HK-2 (cell line): ENCODE results near the gene CPED1.

Source experiments
- DNase-seq: peaks from one replicate; pipeline ENCODE4 v3.0.0-alpha.2; 2018; ENCODE audit not compliant: unreplicated experiment

CPED1 gene

DNA sequence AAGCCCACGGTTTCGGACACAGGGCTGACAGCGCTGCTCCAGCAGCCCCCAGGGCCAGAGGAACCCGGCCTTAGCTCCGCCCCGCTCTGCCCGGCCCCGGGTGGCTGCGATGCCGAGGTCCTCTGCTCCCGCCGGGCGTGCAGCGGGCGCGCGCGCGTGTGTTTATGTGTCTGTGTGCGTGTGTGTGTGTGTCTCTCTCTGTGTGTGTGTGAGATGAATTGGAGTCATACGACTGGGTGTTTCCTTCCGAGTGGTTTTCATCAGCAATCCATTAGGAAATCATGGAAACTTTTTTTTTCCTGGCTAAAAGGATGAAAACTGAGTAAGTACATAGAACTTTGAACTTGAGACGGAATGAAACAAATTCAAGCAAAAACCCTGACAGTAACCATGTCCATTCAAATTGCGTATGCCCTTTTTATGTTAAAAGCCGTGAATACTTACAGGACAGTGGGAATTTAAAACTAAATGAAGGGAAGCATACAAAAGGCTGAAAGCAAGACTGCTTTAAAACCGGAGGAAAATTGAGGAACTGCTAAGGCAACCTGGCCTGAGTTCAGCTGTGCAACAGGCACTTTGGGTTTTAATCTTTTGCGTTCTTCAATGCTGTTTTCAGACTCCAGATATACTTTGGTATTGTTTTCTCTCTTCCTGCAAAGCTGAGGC is at the start of gene CPED1:
CPED1 (plus strand) TSS at position 121 of the 666 bp plus-strand sequence. CDS start 911 bp downstream, outside the sequence.
- peak; percentile 64 for DNase-seq

GRCh38 chr7:120939345-120939744 is 49.2 kb upstream of the CPED1 start:
- no peak for DNase-seq

- no peak for DNase-seq
These were observed 47.4 kb upstream of the CPED1 start for GRCh38 chr7:120941064-120941463.

- DNase-seq: no peak
These were observed 46.7 kb upstream of the CPED1 start for GRCh38 chr7:120941856-120942255.

DNA sequence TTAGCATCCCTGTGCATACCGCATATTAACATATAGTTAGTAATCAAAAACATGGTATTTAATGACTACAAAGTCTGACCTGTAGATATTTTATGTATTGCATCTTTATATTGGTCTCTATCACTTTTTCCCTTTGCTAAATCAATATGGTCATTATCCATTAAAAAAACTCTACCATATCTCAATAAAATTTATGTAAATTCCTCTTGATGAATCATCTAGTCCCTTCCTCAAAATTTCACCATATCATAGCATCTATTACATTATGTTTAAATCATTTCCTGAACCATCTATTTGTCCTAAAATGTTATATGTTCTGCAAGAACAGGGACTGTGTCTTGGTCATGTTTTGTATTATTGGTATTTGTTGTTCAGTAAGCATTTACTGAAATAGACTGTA is 45.6 kb upstream of the CPED1 start:
- DNase-seq: no peak

GRCh38 chr7:120944826-120945562 is 43.5 kb upstream of the CPED1 start:
- no peak for DNase-seq

- no peak for DNase-seq
These were observed 40.5 kb upstream of the CPED1 start for GRCh38 chr7:120947980-120948379.

GRCh38 chr7:120949393-120949911 is 39.1 kb upstream of the CPED1 start:
- no peak for DNase-seq

DNA sequence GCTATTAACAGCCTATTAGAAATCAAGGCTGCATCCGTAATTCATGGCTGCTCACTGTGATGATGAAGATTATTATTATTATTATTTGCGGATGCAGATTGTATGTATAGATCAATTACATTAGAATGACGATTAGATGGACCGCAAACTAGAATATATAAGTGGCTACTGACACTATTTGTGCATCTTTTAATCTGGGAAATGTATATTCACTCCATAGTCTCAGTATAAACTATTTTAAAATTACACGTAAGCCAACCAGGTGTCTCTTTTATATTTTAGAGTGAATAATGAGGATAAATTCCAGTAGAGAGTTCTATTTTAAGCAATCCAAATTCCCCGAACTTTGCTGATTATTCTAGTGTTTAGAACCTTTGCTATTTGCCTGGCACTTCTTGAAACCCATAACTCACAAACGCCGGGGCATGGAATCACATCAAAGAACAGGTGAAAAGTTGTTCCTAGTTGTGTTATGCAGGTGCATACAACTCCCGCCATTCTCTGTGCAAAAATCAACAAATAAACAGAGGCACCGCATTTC is 38.4 kb upstream of the CPED1 start:
- DNase-seq: no peak

DNA sequence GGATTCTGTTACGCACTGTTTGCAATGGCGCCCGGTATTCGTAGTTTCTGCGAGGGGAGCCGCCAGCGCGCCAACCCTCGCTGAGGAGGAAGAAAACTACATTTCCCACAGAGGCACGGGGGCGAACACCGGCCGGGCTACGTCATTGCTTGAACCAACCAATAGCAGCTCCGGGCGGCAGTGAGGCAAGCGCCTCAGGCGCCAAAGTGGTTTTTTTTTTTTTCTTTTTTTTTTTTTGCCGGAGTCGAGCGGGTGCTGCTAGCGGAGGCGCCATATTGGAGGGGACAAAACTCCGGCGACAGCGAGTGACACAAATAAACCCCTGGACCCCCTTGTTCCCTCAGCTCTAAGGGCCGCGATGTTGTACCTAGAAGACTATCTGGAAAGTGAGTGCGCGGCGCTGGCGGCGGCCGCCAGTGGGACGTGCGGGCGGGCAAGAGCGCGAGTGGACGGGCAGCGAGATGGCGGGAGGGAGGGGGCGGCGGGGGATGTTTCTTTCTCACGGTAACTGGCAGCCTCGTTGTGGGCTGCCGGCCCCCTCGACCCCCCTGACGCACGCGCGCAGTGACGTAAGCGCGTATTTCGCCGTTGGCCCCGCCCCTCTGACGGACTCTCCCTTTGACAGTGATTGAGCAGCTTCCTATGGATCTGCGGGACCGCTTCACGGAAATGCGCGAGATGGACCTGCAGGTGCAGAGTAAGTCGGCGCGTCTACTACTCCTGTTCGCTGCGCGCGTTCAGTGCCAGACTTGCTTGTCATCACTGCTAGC is 37.8 kb upstream of the CPED1 start, which contains the start of gene ING3:
ING3 (plus strand) TSS at position 239 of the 770 bp plus-strand sequence; CDS start at position 359, 120 bp downstream.
- DNase-seq: peak; percentile 98

DNA sequence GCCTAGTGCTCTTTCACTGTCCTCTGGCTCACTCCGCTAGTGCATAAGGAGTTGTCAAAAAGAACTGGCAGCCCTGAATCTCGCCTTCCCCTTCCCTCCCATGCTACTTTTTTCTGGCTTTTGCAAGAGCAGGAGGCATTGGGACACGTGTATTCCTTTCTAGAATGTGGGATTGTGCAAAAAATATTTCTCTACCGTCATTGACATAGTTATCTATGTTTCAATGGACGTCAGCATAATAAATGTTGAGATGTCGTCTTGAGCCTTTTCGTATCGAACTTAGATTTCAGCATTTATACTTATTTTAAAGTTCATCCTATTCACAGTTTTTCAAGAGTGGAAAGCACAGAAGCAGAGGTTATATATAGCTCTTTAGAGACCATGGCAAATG is 37.2 kb upstream of the CPED1 start:
- no peak for DNase-seq

DNA sequence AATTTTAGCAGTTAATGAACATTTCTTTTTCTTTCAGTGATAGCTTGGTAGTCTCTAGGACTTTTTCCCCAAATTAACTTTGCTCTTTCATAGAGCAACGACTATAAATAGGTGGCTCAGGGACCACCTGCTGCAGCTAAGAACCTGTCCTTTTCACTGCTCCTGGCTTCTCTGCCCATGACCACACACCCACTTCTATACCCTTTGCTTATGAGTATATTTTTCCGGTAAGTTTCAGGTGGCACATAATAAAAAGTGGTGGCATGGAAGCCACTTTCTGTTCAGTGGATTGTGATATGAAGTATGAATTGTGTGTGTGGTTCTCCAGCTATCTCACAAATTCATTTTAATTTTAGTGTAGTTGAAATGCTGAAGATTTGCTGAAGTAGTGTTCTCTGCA is 36.7 kb upstream of the CPED1 start:
- DNase-seq: no peak

- DNase-seq: no peak
These were observed 32.8 kb upstream of the CPED1 start for GRCh38 chr7:120955577-120956149.

DNA sequence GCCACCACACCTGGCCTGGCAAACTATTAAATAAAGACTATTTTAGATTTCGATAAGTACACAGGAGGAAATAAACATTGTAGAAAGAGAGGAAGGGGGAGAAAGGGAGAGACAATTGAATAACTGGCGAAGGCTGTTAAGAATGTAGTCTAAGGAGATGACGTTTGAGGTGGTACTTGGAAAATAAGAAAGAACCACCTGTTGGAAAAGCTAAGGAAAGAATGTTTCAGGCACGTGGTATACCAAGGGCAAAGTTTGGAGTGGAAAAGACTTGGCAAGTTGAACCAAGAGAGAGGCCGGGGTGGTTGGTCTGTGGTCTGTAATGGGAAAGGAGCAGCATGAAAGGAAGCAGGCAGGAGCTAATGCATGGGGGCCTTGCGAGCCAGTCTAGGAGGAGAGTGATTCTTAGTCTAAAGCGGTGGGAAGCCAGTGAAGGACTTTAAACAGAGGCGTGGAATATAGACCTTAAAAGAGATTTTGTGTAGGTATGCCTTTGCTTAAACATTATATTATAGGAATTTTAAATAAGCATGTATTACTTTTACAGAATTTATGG is 28.5 kb upstream of the CPED1 start:
- no peak for DNase-seq

GRCh38 chr7:120960714-120961113 is 27.8 kb upstream of the CPED1 start:
- DNase-seq: no peak

DNA sequence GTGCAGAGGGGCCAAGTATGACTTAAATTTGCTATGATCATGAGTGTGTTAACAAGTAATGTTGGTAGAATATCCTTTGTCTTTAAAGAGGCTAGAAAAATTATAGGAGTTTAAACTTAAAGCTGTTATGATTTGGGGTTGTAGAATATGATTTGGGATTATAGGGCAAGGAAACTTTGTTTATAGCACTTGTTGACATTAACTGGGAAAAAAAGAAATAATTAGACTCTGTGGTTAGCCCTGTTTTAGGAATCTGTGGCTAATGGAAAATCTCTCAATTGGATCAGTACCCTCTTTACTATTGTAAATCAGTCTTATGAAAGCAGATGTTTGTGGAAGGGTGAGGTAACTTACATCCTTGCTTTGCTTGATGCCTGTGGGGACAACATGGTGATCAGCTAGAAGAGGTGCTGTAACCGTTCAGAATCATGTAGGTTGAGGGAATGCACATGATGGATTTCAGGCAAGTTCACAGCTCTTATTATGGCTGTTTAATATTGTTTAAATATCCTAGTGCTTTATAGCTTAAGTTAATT is 26.8 kb upstream of the CPED1 start:
- no peak for DNase-seq

DNA sequence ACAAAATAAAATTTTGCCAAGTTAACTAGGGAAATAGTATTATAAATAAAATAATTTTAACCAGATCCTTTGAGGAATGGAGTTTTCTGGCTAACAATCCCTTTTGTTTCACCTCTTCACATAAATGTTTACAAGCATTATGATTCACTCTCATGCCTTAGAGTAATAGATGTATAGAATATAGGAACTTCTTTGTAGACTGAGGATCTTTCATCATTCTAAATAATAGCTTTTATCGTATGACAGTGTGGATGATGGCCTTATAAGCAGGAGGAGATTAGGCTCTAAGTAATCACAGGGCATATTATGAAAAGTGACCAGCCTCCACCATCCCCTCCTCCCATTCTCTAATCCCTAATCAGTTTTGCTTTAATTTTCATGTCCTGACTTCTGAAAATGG is 24.4 kb upstream of the CPED1 start:
- no peak for DNase-seq

- DNase-seq: no peak
These were observed 21.6 kb upstream of the CPED1 start for GRCh38 chr7:120966961-120967360.

DNA sequence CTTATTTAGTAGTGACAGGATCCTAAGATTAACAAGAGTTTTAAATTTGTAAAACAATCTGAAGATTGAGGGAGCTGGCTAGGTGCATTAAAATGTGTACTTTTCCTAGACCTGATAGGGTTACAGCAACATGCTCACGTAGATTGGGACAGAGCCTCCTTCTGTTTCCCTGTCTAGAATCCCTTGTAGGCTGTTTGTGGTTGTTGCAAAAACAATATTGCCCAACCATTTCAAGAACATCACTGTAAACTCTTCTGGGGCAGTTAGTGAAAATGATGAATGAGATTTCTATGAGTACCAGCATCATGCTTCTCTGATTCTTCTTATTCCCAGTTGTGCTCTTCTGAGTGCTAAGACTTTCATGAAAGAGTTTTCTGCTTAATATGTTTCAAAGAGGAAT is 14.7 kb upstream of the CPED1 start:
- no peak for DNase-seq

DNA sequence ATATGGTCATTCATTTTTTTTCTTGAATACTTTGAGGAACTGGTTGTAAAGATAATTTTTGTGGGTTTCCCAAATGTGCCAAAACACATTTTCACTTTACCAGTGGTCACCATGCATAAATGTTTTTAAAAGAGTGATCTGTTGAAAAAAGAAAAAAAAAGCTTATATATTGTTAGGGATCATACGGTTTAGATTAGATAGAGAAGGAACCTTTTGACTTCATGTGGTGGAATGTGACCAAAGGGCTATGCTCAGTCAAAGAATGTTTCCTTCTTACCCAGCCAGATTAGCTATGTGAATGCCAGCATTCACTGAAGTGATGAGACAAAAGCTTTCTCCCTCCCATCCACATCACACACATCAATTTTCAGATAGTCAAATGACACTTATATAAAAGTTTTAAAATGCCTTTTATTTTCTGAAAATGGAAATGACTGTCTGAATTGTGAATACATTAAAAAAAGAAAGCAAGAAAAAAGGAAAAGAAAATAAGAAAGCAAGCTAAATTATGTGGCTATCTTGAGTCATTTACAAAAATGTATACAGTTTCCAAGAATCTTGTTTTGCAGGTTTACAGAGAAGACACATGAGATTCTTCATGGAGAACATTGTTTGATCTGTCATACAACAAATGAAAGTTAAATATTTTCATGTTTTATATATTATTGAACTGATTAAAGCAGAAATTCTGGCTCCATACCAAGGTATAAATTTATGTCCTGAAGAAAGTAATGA is 8.6 kb upstream of the CPED1 start:
- DNase-seq: no peak
